NB4 (cell line): ENCODE measurements around the gene NIT1.

Experiments
- CTCF ChIP-seq: IDR thresholded peaks from one replicate; pipeline ENCODE4 v1.5.1; 2012; ENCODE audit warnings: low read depth, low read length
- MYC ChIP-seq: IDR thresholded peaks from 2 replicates; pipeline ENCODE4 v1.6.1; 2011; ENCODE audit warnings: low read depth, low read length
- POLR2A ChIP-seq: IDR thresholded peaks from 2 replicates; pipeline ENCODE4 v1.6.1; 2011; ENCODE audit warnings: mild to moderate bottlenecking; ENCODE audit not compliant: insufficient read length; ENCODE audit errors: extremely low read depth
- TF ChIP-seq, protein P1 (sequence below): IDR thresholded peaks from 2 replicates; pipeline ENCODE4 v1.6.1; 2011; ENCODE audit warnings: low read depth, low read length

GRCh38 chr1:161074676-161075368 is 43.1 kb upstream of the NIT1 start:
- TF ChIP-seq POLR2A, result no peak
- TF ChIP-seq CTCF, result no peak
- TF ChIP-seq, protein P1, sequence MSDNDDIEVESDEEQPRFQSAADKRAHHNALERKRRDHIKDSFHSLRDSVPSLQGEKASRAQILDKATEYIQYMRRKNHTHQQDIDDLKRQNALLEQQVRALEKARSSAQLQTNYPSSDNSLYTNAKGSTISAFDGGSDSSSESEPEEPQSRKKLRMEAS, result no peak
- no peak for TF ChIP-seq MYC
